Stimulated activated CD4-positive, alpha-beta T cell treated with anti-CD3 and anti-CD28 coated beads, Interleukin-15, amount 100 ng/mL, for 1 hour (primary cell): ENCODE data around the gene SH3RF3.

Source experiments
- DNase-seq, 2 donors: peaks; one replicate each; pipeline ENCODE4 v3.0.0-alpha.2; 2020; ENCODE audit warnings: low read depth in 1 of 2, low spot score in 1 of 2

SH3RF3 gene

GRCh38 chr2:109277406-109277805 is 148.4 kb downstream of the SH3RF3 start:
- no peak for DNase-seq

GRCh38 chr2:109279243-109279860 is 150.3 kb downstream of the SH3RF3 start:
- no peak for DNase-seq

DNA sequence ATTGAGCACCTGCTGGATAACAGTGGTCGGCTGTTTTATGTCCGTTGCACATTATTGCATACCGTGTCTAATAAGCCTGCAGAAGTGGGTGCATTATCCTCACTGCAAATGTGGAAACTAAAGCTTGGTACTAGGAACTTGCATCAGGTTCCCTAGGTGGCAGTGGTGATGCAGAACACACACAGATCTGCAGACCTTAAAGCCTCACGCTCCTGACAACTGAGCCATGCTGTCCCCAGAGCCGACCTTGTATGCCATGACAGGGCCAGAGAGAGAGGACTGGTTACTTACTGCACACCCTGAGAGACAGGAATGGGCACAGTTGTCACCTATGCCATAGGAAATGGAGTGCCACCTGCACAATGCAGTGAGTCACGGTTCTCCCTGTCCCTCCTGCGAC is 151.8 kb downstream of the SH3RF3 start:
- no peak for DNase-seq

DNA sequence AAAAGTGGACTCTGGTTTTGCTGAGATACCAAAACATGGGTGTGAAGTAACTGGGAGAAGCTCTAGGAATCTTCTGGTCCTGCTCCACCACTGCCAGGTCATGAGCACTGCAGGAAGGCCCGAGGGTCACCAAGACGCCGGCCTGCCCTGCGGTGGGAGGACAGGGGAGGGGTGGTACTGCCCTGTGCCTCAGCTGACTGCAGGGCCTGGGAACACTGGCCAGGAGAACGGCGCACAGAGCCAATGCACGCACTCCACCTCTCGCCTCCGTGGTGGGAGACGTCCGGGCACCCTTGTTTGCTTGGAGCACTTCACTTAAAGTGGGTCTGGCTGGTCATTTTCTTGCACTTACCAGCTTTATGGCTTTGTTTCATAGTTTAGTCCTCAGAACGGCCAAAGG is 153.4 kb downstream of the SH3RF3 start:
- DNase-seq: no peak

- no peak for DNase-seq
These were observed 153.9 kb downstream of the SH3RF3 start for GRCh38 chr2:109282865-109283264.

DNA sequence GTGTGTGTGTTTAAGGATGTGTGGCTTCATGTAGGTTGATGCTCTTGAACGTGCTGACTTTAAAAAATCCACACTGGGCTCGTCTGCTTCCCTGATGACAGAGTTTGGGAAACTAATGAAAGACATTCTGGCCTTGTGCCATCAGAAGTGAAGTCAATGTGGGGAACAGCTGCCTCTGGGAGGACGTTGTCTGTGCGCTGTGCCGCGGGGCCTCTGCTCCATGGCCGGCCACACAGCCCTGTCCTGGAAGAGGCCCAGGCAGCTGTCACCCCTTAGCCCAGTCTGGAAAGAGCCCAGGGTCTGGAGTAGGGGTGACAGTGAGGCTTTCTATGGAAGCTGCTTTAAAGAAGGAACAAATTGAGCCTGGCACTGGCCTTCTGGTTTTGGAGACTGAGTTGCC is 155.8 kb downstream of the SH3RF3 start:
- no peak for DNase-seq

- no peak for DNase-seq
These were observed 156.2 kb downstream of the SH3RF3 start for GRCh38 chr2:109285244-109285651.

GRCh38 chr2:109287413-109287812 is 158.4 kb downstream of the SH3RF3 start:
- no peak for DNase-seq

- no peak for DNase-seq
These were observed 158.8 kb downstream of the SH3RF3 start for GRCh38 chr2:109287838-109288237.

GRCh38 chr2:109288544-109289368 is 159.8 kb downstream of the SH3RF3 start:
- DNase-seq: no peak

DNA sequence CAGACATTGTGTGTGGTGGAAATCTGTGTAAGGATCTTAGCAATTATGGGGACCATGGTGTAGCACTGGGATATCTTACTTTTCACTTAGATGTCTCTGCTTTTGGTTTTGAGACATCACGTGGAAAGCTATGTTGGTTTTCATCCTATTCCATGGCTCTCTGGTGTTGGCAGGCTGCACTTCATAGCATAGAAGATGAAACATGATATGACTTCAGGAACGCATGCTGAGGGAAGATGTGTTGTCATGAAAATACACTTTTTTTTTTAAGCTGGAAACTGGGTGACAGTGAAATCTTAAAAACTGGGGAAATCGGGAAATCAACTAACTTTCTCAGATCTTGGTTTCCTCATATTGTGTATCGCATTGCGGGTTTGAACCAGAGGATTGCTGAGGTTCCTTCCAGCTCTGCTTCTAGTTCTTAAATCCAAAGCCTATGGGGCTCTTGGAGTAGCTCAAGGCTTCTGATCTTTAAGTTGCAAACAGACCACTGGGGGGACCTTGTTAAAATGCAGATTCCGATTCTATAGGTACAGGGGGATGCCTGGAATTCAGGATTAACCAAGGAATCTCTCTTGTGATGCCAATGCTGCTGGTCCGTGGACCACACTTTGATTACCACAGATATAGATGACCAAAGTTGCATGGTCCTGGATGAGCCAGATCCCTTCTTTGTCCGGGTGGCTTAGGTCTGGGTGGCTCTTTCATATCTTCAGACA is 160.7 kb downstream of the SH3RF3 start:
- no peak for DNase-seq

DNA sequence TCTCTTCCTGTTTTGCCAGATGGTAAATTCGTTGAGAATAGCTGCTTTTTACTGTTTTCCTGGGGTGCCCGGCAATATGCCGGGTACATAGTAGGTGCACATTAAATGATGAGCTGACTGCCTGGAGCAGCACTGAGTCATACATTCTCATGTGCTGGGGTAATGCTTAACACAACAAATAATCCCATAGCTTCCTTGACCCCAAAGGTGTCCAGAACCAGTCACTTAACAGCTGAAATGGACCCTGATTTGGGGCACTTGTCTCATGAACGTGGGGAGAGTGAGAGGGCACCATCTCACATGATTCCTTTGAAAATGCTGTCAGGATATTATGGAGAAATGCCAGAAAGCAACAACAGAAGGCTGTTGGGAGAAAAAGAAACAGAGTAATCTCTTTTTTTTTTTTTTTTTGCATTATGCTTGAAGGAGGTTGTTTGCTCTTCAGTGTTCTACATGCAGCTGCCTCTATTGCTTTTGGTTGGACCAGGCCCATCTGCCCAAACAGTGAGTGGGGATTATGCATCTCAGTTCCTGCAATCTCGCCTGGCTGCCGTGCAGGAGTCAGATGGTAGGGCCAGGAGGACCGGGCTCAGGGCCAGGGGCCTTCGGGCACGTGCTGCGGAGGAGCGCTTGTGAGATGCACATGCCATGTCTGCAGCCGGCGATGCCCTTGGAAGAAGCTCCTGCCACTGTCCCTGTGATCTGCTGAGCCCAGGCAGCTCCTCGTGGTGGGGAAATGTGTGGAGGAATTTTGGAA is 162.1 kb downstream of the SH3RF3 start:
- no peak for DNase-seq

- no peak for DNase-seq
These were observed 163.4 kb downstream of the SH3RF3 start for GRCh38 chr2:109292386-109292785.

DNA sequence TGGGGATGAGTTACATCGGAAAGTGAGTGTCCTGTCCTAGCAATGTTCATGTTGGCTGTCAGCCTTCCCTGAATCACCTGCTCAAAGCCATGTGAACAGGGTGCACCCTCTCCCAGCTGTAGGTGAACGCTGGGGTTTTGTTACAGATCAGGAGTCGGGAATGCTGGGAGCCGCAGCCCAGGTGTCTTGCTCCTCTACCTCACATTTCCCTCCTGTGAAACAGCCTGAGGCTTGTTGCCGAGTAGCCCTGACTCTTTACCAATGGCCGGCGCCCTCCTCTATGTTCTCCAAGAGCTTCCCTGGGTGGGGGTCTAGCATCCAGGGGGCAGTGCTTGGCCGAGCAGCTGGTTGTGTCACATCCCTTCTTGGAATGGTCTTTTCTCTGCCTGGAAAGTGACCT is 164.7 kb downstream of the SH3RF3 start:
- no peak for DNase-seq

DNA sequence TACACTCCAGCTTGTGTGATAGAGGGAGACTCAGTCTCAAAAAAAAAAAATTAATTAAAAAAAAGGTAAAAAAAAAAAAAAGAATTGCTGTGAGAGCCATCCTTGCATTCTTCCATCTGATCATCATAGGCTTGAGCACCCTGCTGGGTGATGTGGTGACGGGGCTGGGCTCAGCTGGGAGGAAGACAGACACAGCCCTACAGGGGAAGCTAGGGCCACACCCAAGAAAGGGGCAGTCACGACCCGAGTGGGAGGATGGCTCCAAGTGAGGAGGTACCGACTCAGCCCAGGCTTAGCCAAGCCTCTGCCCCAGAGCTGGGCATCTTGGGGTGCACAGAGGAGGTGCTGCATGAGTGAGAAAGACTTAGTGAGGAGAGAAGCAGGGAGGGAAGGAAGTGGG is 165.5 kb downstream of the SH3RF3 start:
- DNase-seq: no peak

DNA sequence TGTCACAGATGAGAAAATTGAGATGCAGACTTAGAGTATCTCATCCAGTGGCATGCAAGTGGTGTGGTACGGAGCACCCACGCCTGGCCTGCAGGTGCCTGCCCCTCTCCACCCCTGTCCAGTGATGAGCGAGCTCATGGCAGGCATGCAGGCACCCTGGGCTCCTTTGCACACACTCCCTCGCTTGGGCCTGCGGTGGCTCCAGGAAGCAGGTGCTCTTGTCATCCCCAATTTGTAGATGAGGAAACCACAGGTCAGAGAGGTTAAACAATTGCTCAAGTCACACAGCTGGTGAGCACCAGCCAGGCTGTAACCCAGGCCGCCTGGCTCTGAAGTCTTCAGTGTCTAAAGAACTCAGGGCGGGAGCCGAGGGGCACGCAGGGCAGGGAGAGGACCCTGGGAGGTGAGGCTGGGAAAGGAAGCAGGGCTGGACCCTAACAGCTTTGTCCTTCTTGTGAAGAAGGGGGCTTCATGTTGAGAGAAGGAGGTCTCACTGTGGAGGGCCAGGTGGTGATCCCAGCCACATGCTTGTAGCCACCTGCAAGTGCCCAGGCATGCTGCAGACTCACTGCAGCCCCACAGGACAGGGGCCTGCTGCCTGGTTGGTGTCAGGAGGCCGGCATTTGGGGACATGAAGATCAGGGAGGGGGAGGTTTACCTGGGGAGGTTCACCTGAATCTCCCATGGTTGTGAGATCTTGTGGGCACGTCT is 166.2 kb downstream of the SH3RF3 start:
- DNase-seq: no peak

DNA sequence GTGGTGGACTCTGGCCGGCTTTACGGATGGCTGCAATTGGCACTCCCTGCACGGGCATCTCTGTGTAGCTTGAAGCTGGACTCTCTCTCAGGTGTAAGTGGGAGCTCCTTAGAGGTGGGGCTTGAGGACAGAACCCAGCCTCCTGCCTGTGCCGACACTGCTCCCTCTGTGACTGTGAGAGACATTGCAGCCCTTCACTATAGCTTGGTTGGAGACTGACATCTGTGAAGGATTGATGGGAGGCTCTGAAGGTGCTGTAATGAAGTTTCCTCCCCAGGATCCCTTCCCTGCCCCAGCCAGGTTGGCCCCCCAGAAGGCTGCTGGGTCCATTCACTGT is 166.7 kb downstream of the SH3RF3 start:
- no peak for DNase-seq

DNA sequence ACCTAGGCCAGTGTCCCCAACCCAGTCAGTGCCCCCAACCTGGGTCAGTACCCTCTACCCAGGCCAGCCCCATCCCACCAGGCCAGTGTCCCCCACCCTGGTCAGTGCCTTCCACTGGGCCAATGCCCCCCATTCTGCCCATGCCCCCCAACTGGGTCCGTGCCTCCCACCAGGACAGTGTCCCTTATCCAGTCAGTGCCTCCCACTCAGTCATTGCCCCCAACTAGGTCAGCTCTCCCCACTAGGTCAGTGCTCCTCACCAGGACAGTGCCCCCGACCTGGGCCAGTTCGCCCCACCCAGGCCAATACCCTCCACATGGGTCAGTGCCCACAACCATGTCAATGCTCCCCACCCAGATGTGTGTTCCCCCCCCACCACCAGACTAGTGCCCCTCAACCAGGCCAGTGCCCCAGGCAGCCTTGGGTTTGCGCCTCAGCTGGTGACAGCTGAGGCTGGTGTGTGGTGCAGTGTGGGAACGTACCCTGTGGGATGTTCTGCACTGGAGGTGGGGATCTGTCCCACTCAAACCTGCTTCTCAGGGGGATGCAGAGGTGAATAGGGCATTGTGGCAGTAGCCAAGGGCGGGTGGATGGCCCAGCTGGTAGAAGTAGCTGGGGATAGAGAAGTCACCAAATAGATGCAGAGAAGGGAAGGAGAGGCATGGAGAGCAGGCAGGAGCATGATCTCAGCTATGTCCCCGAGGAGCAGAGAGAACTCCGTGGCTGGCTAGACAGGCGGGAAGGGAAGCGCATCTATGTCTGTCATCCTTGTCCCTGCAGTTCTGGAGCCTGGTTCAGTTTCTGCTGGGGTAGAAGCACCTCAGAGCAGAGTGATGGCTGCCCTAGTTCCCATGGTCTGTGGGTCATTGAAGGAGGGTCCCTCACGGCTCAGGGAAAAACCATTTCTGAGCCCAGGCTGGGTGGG is 168.8 kb downstream of the SH3RF3 start:
- DNase-seq: no peak

- DNase-seq: no peak
These were observed 169.8 kb downstream of the SH3RF3 start for GRCh38 chr2:109298851-109299250.

DNA sequence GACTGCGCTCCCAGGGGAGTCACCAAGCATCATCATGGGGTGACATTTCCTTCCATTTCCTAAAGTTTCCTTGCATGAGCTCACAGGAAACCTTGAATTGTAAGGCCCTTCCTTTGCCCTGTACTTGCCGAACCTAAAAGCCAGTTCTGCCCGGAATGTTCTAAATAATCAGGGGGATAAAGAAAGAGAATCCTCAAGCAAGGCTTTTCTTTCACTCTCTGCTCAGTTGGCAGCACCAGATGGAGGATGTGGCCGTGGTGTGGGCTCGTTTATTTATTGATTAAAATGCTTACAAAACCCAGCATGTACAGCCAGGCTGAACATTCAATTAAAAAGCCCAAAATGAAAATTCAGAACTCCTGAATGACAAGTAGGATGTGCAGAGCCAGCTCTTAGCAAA is 170.5 kb downstream of the SH3RF3 start:
- DNase-seq: no peak
